K562 (cell line): ENCODE results near the gene DNASE1L2. TPM values are rescaled to one million over a fixed set of nuclear protein-coding genes. Genes with fewer than 3 reads are reported as not detected.

ENCODE experiments used
- ATAC-seq: fragments of 200-7000 bp; cut with Tn5 transposase; 3 replicates; pipeline ENCODE4 v1.9.1; 2020; ENCODE audit warnings: moderate library complexity
- BruUV-seq: library from RNA; stranded (reverse); fragments of 400-500 nt; replicated peaks from 2 replicates; lab custom pipeline; 2021; lab: Mats Ljungman, UMichigan
- CTCF ChIA-PET: fragments of 300-600 bp; formaldehyde crosslinking; extraction: SDS; loops from one replicate; lab custom pipeline; 2021; ENCODE audit warnings: low intra/inter-chr PET ratio; lab: Yijun Ruan, JAX
- POLR2A ChIA-PET: fragments of 300-600, 350-650 bp; sonication (Branson Sonifier 250); formaldehyde crosslinking; extraction: SDS; loops from one replicate; lab custom pipeline; 2021; ENCODE audit warnings: antibody characterized with exemption, inconsistent platforms; lab: Yijun Ruan, JAX
- DNase-seq, 4 experiments: peaks; one replicate each; pipeline versions ENCODE4 v3.0.0 to v3.0.0-alpha.2; 2011 to 2018; ENCODE audit warnings: low spot score in 3 of 4, mixed read lengths in 3 of 4; ENCODE audit errors: extremely low read depth in 1 of 4
- FAIRE-seq: peaks from 2 replicates; lab custom pipeline; 2011; peaks lifted over from hg19 to GRCh38; lab: Jason Lieb, UNC
- H2AFZ ChIP-seq: 2 replicates; pipeline ENCODE4 v1.6.0; 2011; ENCODE audit warnings: low read depth, low read length, control low read depth, inconsistent platforms
- H3K27ac ChIP-seq: fragments of 200-600 bp; 3 replicates; pipeline ENCODE4 v1.8.0; 2011; ENCODE audit warnings: low read depth, mild to moderate bottlenecking, control low read depth, inconsistent platforms, low read length, moderate library complexity, mixed read lengths; ENCODE audit errors: extremely low read depth
- H3K27me3 ChIP-seq, 2 experiments: fragments of 300-600 bp in 1 of 2; 2 replicates in 1 of 2; 3 replicates in 1 of 2; pipeline versions ENCODE4 v1.6.0 to v1.8.0; 2011; ENCODE audit warnings: inconsistent platforms in 2 of 2, low read length in 2 of 2, mild to moderate bottlenecking in 1 of 2, mixed read lengths in 1 of 2, moderate library complexity in 1 of 2; ENCODE audit not compliant: control insufficient read depth in 2 of 2, insufficient read depth in 2 of 2
- H3K36me3 ChIP-seq: fragments of 300-600 bp; 3 replicates; pipeline ENCODE4 v1.8.0; 2011; ENCODE audit warnings: mild to moderate bottlenecking, low read length, inconsistent platforms; ENCODE audit not compliant: control insufficient read depth, insufficient read depth
- H3K4me1 ChIP-seq, 2 experiments: fragments of 200-600 bp in 1 of 2; replicated peaks in 1 of 2; 2 replicates in 1 of 2; 3 replicates in 1 of 2; pipeline versions ENCODE4 v1.5.1 to v1.8.0; 2011; ENCODE audit warnings: inconsistent platforms in 2 of 2, low read length in 2 of 2, mild to moderate bottlenecking in 1 of 2, mixed read lengths in 1 of 2, moderate library complexity in 1 of 2; ENCODE audit not compliant: control insufficient read depth in 2 of 2, insufficient read depth in 2 of 2
- H3K4me2 ChIP-seq: 2 replicates; pipeline ENCODE4 v1.6.1; 2011; ENCODE audit warnings: low read length, control low read depth, inconsistent platforms, mixed read lengths; ENCODE audit not compliant: insufficient read depth
- H3K4me3 ChIP-seq: fragments of 200-600 bp; sonication (generic), shearing (Covaris generic); 2 replicates; pipeline ENCODE4 v1.5.1; 2016; ENCODE audit warnings: control low read depth, inconsistent platforms
- H3K79me2 ChIP-seq: fragments of 200-600 bp; 3 replicates; pipeline ENCODE4 v1.8.0; 2011; ENCODE audit warnings: low read length, inconsistent platforms; ENCODE audit not compliant: control insufficient read depth, insufficient read depth
- H3K9ac ChIP-seq, 2 experiments: 2 replicates each; pipeline versions ENCODE4 v1.6.0 to v1.6.1; 2011; ENCODE audit warnings: low read depth in 2 of 2, low read length in 2 of 2, control low read depth in 1 of 2, inconsistent platforms in 1 of 2, mild to moderate bottlenecking in 1 of 2, mixed read lengths in 1 of 2; ENCODE audit not compliant: insufficient read depth in 1 of 2
- H3K9me1 ChIP-seq: one replicate; pipeline ENCODE4 v1.6.0; 2011; ENCODE audit warnings: inconsistent platforms, mild to moderate bottlenecking, low read length, moderate library complexity; ENCODE audit not compliant: control insufficient read depth, insufficient read depth
- H3K9me3 ChIP-seq: replicated peaks from 2 replicates; pipeline ENCODE4 v1.5.1; 2011; ENCODE audit warnings: low read depth, low read length, inconsistent platforms; ENCODE audit not compliant: control insufficient read depth, insufficient read depth
- H4K20me1 ChIP-seq: replicated peaks from 2 replicates; pipeline ENCODE4 v1.6.1; 2011; ENCODE audit warnings: low read length, inconsistent platforms, mixed read lengths; ENCODE audit not compliant: control insufficient read depth, insufficient read depth
- POLR2G ChIP-seq: fragments of 200-400 bp; formaldehyde crosslinking; IDR thresholded peaks from 2 replicates; pipeline ENCODE4 v1.6.1; 2017; ENCODE audit warnings: low read depth, mild to moderate bottlenecking, antibody characterized with exemption, low read length, moderate library complexity
- ZBTB40 ChIP-seq, 2 experiments: fragments of 450-650 bp in 1 of 2; sonication (generic) in 1 of 2; formaldehyde crosslinking in 1 of 2; IDR thresholded peaks; 2 replicates each; pipeline versions ENCODE4 v1.7.1 to v1.9.0; 2016 to 2022; ENCODE audit warnings: inconsistent platforms in 1 of 2, mild to moderate bottlenecking in 1 of 2, missing genetic modification reagents in 1 of 2
- WGBS: fragments of 100-300 bp; shearing (Covaris generic); methylation state at CpG from one replicate; pipeline ENCODE4 v1.1.6; 2016; ENCODE audit warnings: low coverage, mixed read lengths; ENCODE audit not compliant: insufficient coverage; ENCODE audit errors: missing lambda C conversion rate; 5-methylcytosine and 5-hydroxymethylcytosine counted together
- in situ Hi-C: fragments of 300-500 bp; cut with MboI; formaldehyde crosslinking; loops from 4 replicates; pipeline ENCODE4 v1.15.0; 2018; ENCODE audit warnings: inconsistent platforms, mixed read lengths
- intact Hi-C: fragments of 100-400 bp; cut with micrococcal nuclease; formaldehyde crosslinking; loops from 2 replicates; pipeline ENCODE4 v1.14.2; 2022
- polyA plus RNA-seq, 8 experiments: library from polyadenylated mRNA; depleted of rRNA in 4 of 8; stranded (reverse) in 5 of 8; unstranded in 3 of 8; fragments of >200 nt; fragmentation: Nextera tagmentation in 2 of 8; fragmentation: Illumina TruSeq in 1 of 8; extraction: Ambion mirVana in 2 of 8; extraction: Trizol in 1 of 8; gene quantifications; 2 replicates each; pipeline versions ENCODE4 v1.2.1 to v1.2.3, GENCODE V29; 2011 to 2014; ENCODE audit warnings: inconsistent platforms in 1 of 8, missing spikeins in 1 of 8
- total RNA-seq, 7 experiments: library from RNA; depleted of rRNA in 6 of 7; stranded (reverse); fragments of >200 nt in 6 of 7; fragmentation: Illumina TruSeq in 2 of 7; extraction: Trizol in 2 of 7; gene quantifications; 2 replicates each; pipeline versions ENCODE4 v1.2.1 to v1.2.3, GENCODE V29; 2011 to 2021; ENCODE audit warnings: low replicate concordance in 1 of 7

Gene DNASE1L2
- total and polyA plus RNA-seq, 9 of the 15 experiments (the other 6 are each of a cell fraction or from before 2014, with no cell fraction given): 0.08 to 2.7 (median 1.7) TPM; not detected in 1

DNA sequence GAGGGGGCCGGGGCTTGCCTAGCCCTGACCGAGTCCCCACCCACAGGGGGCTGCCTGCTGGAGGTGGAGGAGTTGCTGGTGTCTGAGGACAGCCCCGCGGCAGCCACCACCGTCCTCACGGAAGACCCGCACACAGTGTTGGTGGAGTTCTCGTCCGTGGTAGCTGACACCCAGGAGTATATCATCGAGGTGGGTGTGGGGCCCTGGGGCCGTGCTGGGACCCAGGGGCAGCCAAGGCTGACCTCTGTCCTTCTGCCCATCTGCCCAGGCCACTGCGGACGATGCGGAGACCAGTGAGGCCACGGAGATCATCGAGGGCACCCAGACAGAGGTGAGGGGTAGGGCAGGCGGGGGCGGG is 1.5 kb upstream of the DNASE1L2 start:
- no peaks in the 10 kb centered on the region for H3K9me3 ChIP-seq
- H3K27ac ChIP-seq: no peak overlapping the region
- no peaks in the 10 kb centered on the region for H3K79me2 ChIP-seq
- TF ChIP-seq POLR2G: peak; percentile 32; the same call in 1 of the 2 replicates
- no peak for TF ChIP-seq ZBTB40 (IDR thresholded peaks at IDR 0.05)
- TF ChIP-seq ZBTB40 (CRISPR knock-in tag; IDR thresholded peaks at IDR 0.05): no peak
- H4K20me1 ChIP-seq: no peaks in the 10 kb centered on the region
- peaks cover 0 to 58% of the 10 kb centered on the region in 2 experiments; a peak in 2 of 5 replicates for H3K4me1 ChIP-seq
- no peaks in the 10 kb centered on the region for H3K9me1 ChIP-seq
- in situ Hi-C loops: no loop called here
- no peak overlapping the region for H2AFZ ChIP-seq
- no peak overlapping the region for H3K4me3 ChIP-seq
- no peak overlapping the region for H3K4me2 ChIP-seq
- H3K27me3 ChIP-seq: no peaks in the 10 kb centered on the region
- intact Hi-C loops: no loop called here
- ChIA-PET CTCF (no interaction called here), POLR2A (interaction anchor here (1.2 to 2.6 kb wide), 2 partner anchors 9 to 13 kb away, joined by 3 to 20 read pairs; no protein-coding TSS in a partner anchor)
- ATAC-seq (no peak), DNase-seq (no peak), FAIRE-seq (no peak)
- no TSS peak for BruUV-seq
- no peak overlapping the region for H3K9ac ChIP-seq
- WGBS: 100% methylated on average over 7 of the region's 18 CpGs
- H3K36me3 ChIP-seq: peaks cover 78% of the 10 kb centered on the region; the same call in 2 of the 3 replicates
